HepG2 (cell line): ENCODE measurements around the gene ZDHHC14. TPM values are rescaled to one million over a fixed set of nuclear protein-coding genes. Genes with fewer than 3 reads are reported as not detected.

Experiments used
- BCL3 ChIP-seq: sonication (generic); formaldehyde crosslinking; IDR thresholded peaks from 2 replicates; pipeline ENCODE4 v1.5.1; 2020; ENCODE audit warnings: mild to moderate bottlenecking, missing genetic modification reagents, moderate library complexity
- CAMTA2 ChIP-seq: sonication (generic); formaldehyde crosslinking; IDR thresholded peaks from 2 replicates; pipeline ENCODE4 v1.4.0; 2020; ENCODE audit warnings: mild to moderate bottlenecking, missing genetic modification reagents, borderline replicate concordance
- ESRRA ChIP-seq: sonication (generic); formaldehyde crosslinking; IDR thresholded peaks from 2 replicates; pipeline ENCODE4 v1.5.1; 2020; ENCODE audit warnings: mild to moderate bottlenecking, low read depth, missing genetic modification reagents
- GMEB2 ChIP-seq: IDR thresholded peaks from 2 replicates; pipeline ENCODE4 v1.6.1; 2016; ENCODE audit warnings: missing biosample characterization, missing genetic modification reagents, low read depth
- GPN1 ChIP-seq: sonication (generic); formaldehyde crosslinking; IDR thresholded peaks from 2 replicates; pipeline ENCODE4 v1.5.1; 2020; ENCODE audit warnings: missing genetic modification reagents, borderline replicate concordance
- KDM5A ChIP-seq: fragments of 200-600 bp; sonication (generic); IDR thresholded peaks from 2 replicates; pipeline ENCODE4 v1.7.0; 2018; ENCODE audit warnings: antibody characterized with exemption, mild to moderate bottlenecking, low read length, borderline replicate concordance
- NBN ChIP-seq: fragments of 450-650 bp; conservative IDR thresholded peaks from 2 replicates; pipeline ENCODE4 v1.6.1; 2017
- NCOA5 ChIP-seq: sonication (generic); formaldehyde crosslinking; IDR thresholded peaks from 2 replicates; pipeline ENCODE4 v1.4.0; 2020; ENCODE audit warnings: missing genetic modification reagents
- NFKBIZ ChIP-seq: IDR thresholded peaks from 2 replicates; pipeline ENCODE4 v1.6.1; 2018; ENCODE audit warnings: missing genetic modification reagents, missing compliant biosample characterization
- POLR2G ChIP-seq: fragments of 200-400 bp; formaldehyde crosslinking; IDR thresholded peaks from 2 replicates; pipeline ENCODE4 v1.6.1; 2018; ENCODE audit warnings: mild to moderate bottlenecking, low read depth, low read length, moderate library complexity
- RAD21 ChIP-seq: fragments of 450-650 bp; formaldehyde crosslinking; IDR thresholded peaks from 2 replicates; pipeline ENCODE4 v1.5.0; 2020; ENCODE audit warnings: mild to moderate bottlenecking
- RAD51 ChIP-seq: fragments of 450-650 bp; IDR thresholded peaks from 2 replicates; pipeline ENCODE4 v1.6.1; 2016; ENCODE audit warnings: borderline replicate concordance
- SOX13 ChIP-seq, 3 experiments: fragments of 450-650 bp in 1 of 3; sonication (generic) in 1 of 3; formaldehyde crosslinking in 1 of 3; IDR thresholded peaks in 2 of 3; conservative IDR thresholded peaks in 1 of 3; 2 replicates each; pipeline versions ENCODE4 v1.5.0 to v1.6.1; 2016 to 2020; ENCODE audit warnings: antibody characterized with exemption in 1 of 3, mild to moderate bottlenecking in 1 of 3, missing compliant biosample characterization in 1 of 3, missing genetic modification reagents in 1 of 3, moderate library complexity in 1 of 3
- TFAP4 ChIP-seq: sonication (generic); IDR thresholded peaks from 2 replicates; pipeline ENCODE4 v1.6.1; 2016; ENCODE audit warnings: low read depth, borderline replicate concordance
- THYN1 ChIP-seq: sonication (generic); formaldehyde crosslinking; IDR thresholded peaks from 2 replicates; pipeline ENCODE4 v1.8.1; 2023; ENCODE audit warnings: low read depth, mild to moderate bottlenecking, moderate library complexity, missing genetic modification reagents, borderline replicate concordance
- TP53 ChIP-seq: sonication (generic); formaldehyde crosslinking; conservative IDR thresholded peaks from 2 replicates; pipeline ENCODE4 v1.4.0; 2020; ENCODE audit warnings: missing genetic modification reagents
- ZMAT5 ChIP-seq: sonication (generic); formaldehyde crosslinking; IDR thresholded peaks from 2 replicates; pipeline ENCODE4 v1.5.0; 2020; ENCODE audit warnings: mild to moderate bottlenecking, low read depth, missing genetic modification reagents, borderline replicate concordance
- ZNF17 ChIP-seq: sonication (generic); formaldehyde crosslinking; IDR thresholded peaks from 2 replicates; pipeline ENCODE4 v1.5.0; 2020; ENCODE audit warnings: mild to moderate bottlenecking, missing genetic modification reagents
- ZNF282 ChIP-seq: fragments of 450-650 bp; IDR thresholded peaks from 2 replicates; pipeline ENCODE4 v1.6.1; 2018; ENCODE audit not compliant: partially characterized antibody
- ZNF362 ChIP-seq: sonication (generic); formaldehyde crosslinking; IDR thresholded peaks from 2 replicates; pipeline ENCODE4 v1.4.0; 2020; ENCODE audit warnings: missing genetic modification reagents, mild to moderate bottlenecking, borderline replicate concordance
- ZNF570 ChIP-seq: sonication (generic); formaldehyde crosslinking; IDR thresholded peaks from 2 replicates; pipeline ENCODE4 v1.4.0; 2020; ENCODE audit warnings: mild to moderate bottlenecking, missing genetic modification reagents, borderline replicate concordance
- ZNF589 ChIP-seq: sonication (generic); formaldehyde crosslinking; conservative IDR thresholded peaks from 2 replicates; pipeline ENCODE4 v1.8.0; 2022; ENCODE audit warnings: mild to moderate bottlenecking, moderate library complexity, missing genetic modification reagents
- ZNF672 ChIP-seq: sonication (generic); formaldehyde crosslinking; IDR thresholded peaks from 2 replicates; pipeline ENCODE4 v1.8.1; 2022; ENCODE audit warnings: missing genetic modification reagents
- ZNF788 ChIP-seq: sonication (generic); formaldehyde crosslinking; IDR thresholded peaks from 2 replicates; pipeline ENCODE4 v1.5.0; 2020; ENCODE audit warnings: mild to moderate bottlenecking, missing genetic modification reagents, borderline replicate concordance
- ZNF790 ChIP-seq: sonication (generic); formaldehyde crosslinking; IDR thresholded peaks from 2 replicates; pipeline ENCODE4 v1.8.0; 2022; ENCODE audit warnings: missing genetic modification reagents, mild to moderate bottlenecking, borderline replicate concordance
- ZSCAN21 ChIP-seq: sonication (generic); formaldehyde crosslinking; IDR thresholded peaks from 2 replicates; pipeline ENCODE4 v1.8.0; 2022; ENCODE audit warnings: mild to moderate bottlenecking, missing genetic modification reagents, moderate library complexity, borderline replicate concordance
- polyA plus RNA-seq, 8 experiments: library from polyadenylated mRNA; depleted of rRNA in 3 of 8; stranded (reverse) in 7 of 8; unstranded in 1 of 8; fragments of >200 nt; fragmentation: Illumina TruSeq in 4 of 8; extraction: Trizol in 4 of 8; gene quantifications; 2 replicates each; pipeline versions ENCODE4 v1.2.1 to v1.2.3, GENCODE V29; 2011 to 2016; ENCODE audit warnings: low read depth in 4 of 8, missing spikeins in 1 of 8, mixed read lengths in 1 of 8; ENCODE audit not compliant: insufficient read depth in 1 of 8
- total RNA-seq, 5 experiments: library from RNA; depleted of rRNA; stranded (reverse); fragments of >200 nt; fragmentation: Illumina TruSeq; extraction: Trizol; gene quantifications; 2 replicates each; pipeline ENCODE4 v1.2.3, GENCODE V29; 2016; ENCODE audit warnings: low read depth in 1 of 5

The ZDHHC14 gene
- total and polyA plus RNA-seq, 2 of the 13 experiments (the other 11 are each of a cell fraction or from before 2014, with no cell fraction given) = 3.7 to 9.5 TPM

GRCh38 chr6:157513004-157513603 lies 132.1 kb downstream of the ZDHHC14 start (continued):
- TF ChIP-seq BCL3 (CRISPR knock-in tag) (no peak), ZMAT5 (CRISPR knock-in tag) (no peak), ZNF570 (CRISPR knock-in tag) (no peak), GPN1 (CRISPR knock-in tag) (no peak), NFKBIZ (CRISPR knock-in tag) (no peak), GMEB2 (no peak), THYN1 (CRISPR knock-in tag) (no peak), ZNF788 (CRISPR knock-in tag) (peak; percentile 81), POLR2G (no peak), TP53 (no peak), ZNF17 (CRISPR knock-in tag) (no peak), SOX13 (IDR thresholded peaks at IDR 0.05) (peak; percentile 66; the same call in 1 of the 2 replicates), SOX13 (CRISPR knock-in tag; conservative IDR thresholded peaks at IDR 0.05 in 1 of 2, IDR thresholded peaks at IDR 0.05 in 1 of 2) (peak in 1 of 2 experiments; percentile 94; a peak in 2 of 4 replicates), NBN (no peak), ZSCAN21 (CRISPR knock-in tag) (no peak), TFAP4 (peak; percentile 97), NCOA5 (no peak), RAD21 (CRISPR knock-in tag) (no peak), CAMTA2 (CRISPR knock-in tag) (no peak), RAD51 (no peak), KDM5A (no peak), ZNF282 (no peak), ZNF362 (CRISPR knock-in tag) (peak; percentile 23; the same call in 1 of the 2 replicates), ZNF790 (CRISPR knock-in tag) (no peak), ZNF672 (CRISPR knock-in tag) (no peak), ZNF589 (no peak), ESRRA (CRISPR knock-in tag) (peak; percentile 36; the same call in 1 of the 2 replicates)
